HepG2 (cell line): ENCODE measurements around the gene SF3A2. TPM values are rescaled to one million over a fixed set of nuclear protein-coding genes. Genes with fewer than 3 reads are reported as not detected.

Experiments
- GABPA ChIP-seq, 2 experiments: IDR thresholded peaks; 2 replicates each; pipeline ENCODE4 v1.6.1; 2011 to 2016; ENCODE audit warnings: low read depth in 2 of 2, low read length in 1 of 2, missing biosample characterization in 1 of 2, missing genetic modification characterization in 1 of 2
- HDAC1 ChIP-seq: sonication (generic); formaldehyde crosslinking; IDR thresholded peaks from 2 replicates; pipeline ENCODE4 v1.5.1; 2020; ENCODE audit warnings: mild to moderate bottlenecking, missing genetic modification reagents
- HNF1A ChIP-seq, 2 experiments: sonication (generic) in 1 of 2; formaldehyde crosslinking in 1 of 2; IDR thresholded peaks; 2 replicates each; pipeline versions ENCODE4 v1.4.0 to v1.6.1; 2016 to 2020; ENCODE audit warnings: borderline replicate concordance in 1 of 2, low read depth in 1 of 2, mild to moderate bottlenecking in 1 of 2, missing genetic modification reagents in 1 of 2
- HNRNPL ChIP-seq: fragments of 200-400 bp; formaldehyde crosslinking; IDR thresholded peaks from 2 replicates; pipeline ENCODE4 v1.6.1; 2017; ENCODE audit warnings: mild to moderate bottlenecking, low read depth, low read length
- KLF16 ChIP-seq, 2 experiments: sonication (generic) in 1 of 2; formaldehyde crosslinking in 1 of 2; IDR thresholded peaks; 2 replicates each; pipeline versions ENCODE4 v1.6.1 to v1.8.0; 2016 to 2023; ENCODE audit warnings: missing genetic modification reagents in 2 of 2, missing compliant biosample characterization in 1 of 2
- MIER3 ChIP-seq: IDR thresholded peaks from 2 replicates; pipeline ENCODE4 v1.6.1; 2016; ENCODE audit warnings: missing compliant biosample characterization, borderline replicate concordance
- MYC ChIP-seq: sonication (generic); formaldehyde crosslinking; IDR thresholded peaks from 2 replicates; pipeline ENCODE4 v1.9.0; 2021; ENCODE audit warnings: missing genetic modification reagents, borderline replicate concordance
- MYNN ChIP-seq: sonication (generic); formaldehyde crosslinking; IDR thresholded peaks from 2 replicates; pipeline ENCODE4 v1.4.0; 2020; ENCODE audit warnings: mild to moderate bottlenecking, low read depth, missing genetic modification reagents
- NFE2 ChIP-seq: sonication (generic); formaldehyde crosslinking; IDR thresholded peaks from 2 replicates; pipeline ENCODE4 v1.4.0; 2020; ENCODE audit warnings: missing genetic modification reagents
- ONECUT2 ChIP-seq: sonication (generic); formaldehyde crosslinking; IDR thresholded peaks from 2 replicates; pipeline ENCODE4 v1.4.0; 2020; ENCODE audit warnings: missing genetic modification reagents
- REST ChIP-seq, 2 experiments: IDR thresholded peaks; 2 replicates each; pipeline ENCODE4 v1.6.1; 2011 to 2012; ENCODE audit warnings: low read length in 2 of 2, borderline replicate concordance in 1 of 2, low read depth in 1 of 2, mild to moderate bottlenecking in 1 of 2, moderate library complexity in 1 of 2
- ZBTB20 ChIP-seq: sonication (generic); formaldehyde crosslinking; IDR thresholded peaks from 2 replicates; pipeline ENCODE4 v1.8.1; 2023; ENCODE audit warnings: missing genetic modification reagents, low read depth, mild to moderate bottlenecking, borderline replicate concordance
- ZNF792 ChIP-seq: IDR thresholded peaks from 2 replicates; pipeline ENCODE4 v1.6.1; 2016
- polyA plus RNA-seq, 8 experiments: library from polyadenylated mRNA; depleted of rRNA in 3 of 8; stranded (reverse) in 7 of 8; unstranded in 1 of 8; fragments of >200 nt; fragmentation: Illumina TruSeq in 4 of 8; extraction: Trizol in 4 of 8; gene quantifications; 2 replicates each; pipeline versions ENCODE4 v1.2.1 to v1.2.3, GENCODE V29; 2011 to 2016; ENCODE audit warnings: low read depth in 4 of 8, missing spikeins in 1 of 8, mixed read lengths in 1 of 8; ENCODE audit not compliant: insufficient read depth in 1 of 8
- total RNA-seq, 5 experiments: library from RNA; depleted of rRNA; stranded (reverse); fragments of >200 nt; fragmentation: Illumina TruSeq; extraction: Trizol; gene quantifications; 2 replicates each; pipeline ENCODE4 v1.2.3, GENCODE V29; 2016; ENCODE audit warnings: low read depth in 1 of 5
- TF ChIP-seq, protein P1 (sequence below): sonication (generic); formaldehyde crosslinking; IDR thresholded peaks from 2 replicates; pipeline ENCODE4 v1.4.0; 2020; ENCODE audit warnings: missing genetic modification reagents
- TF ChIP-seq, protein P2 (sequence below): IDR thresholded peaks from 2 replicates; pipeline ENCODE4 v1.6.1; 2016; ENCODE audit warnings: low read depth, borderline replicate concordance
- TF ChIP-seq, protein P3 (sequence below): sonication (generic); formaldehyde crosslinking; IDR thresholded peaks from 2 replicates; pipeline ENCODE4 v1.8.0; 2022; ENCODE audit warnings: mild to moderate bottlenecking, missing genetic modification reagents, borderline replicate concordance

Gene SF3A2
- total and polyA plus RNA-seq, 2 of the 13 experiments (the other 11 are each of a cell fraction or from before 2014, with no cell fraction given): 8.6 to 8.8 TPM

GRCh38 chr19:2259336-2259735 lies 22.7 kb downstream of the SF3A2 start (continued):
- TF ChIP-seq MYC (no peak), MIER3 (CRISPR knock-in tag) (no peak), REST (IDR thresholded peaks at IDR 0.05; ENCODE audit: borderline replicate concordance in 1 of 2, low read depth in 1 of 2, low read length in 2 of 2) (no peak), HNF1A (IDR thresholded peaks at IDR 0.05; ENCODE audit: low read depth) (no peak), HNF1A (CRISPR knock-in tag; IDR thresholded peaks at IDR 0.05; ENCODE audit: borderline replicate concordance) (no peak), ONECUT2 (CRISPR knock-in tag) (no peak), NFE2 (CRISPR knock-in tag) (peak; percentile 7; the same call in 1 of the 2 replicates), GABPA (IDR thresholded peaks at IDR 0.05; ENCODE audit: low read depth, low read length) (no peak), GABPA (CRISPR knock-in tag; IDR thresholded peaks at IDR 0.05; ENCODE audit: low read depth) (no peak), HNRNPL (no peak), MYNN (CRISPR knock-in tag) (no peak), KLF16 (CRISPR knock-in tag; IDR thresholded peaks at IDR 0.05) (no peak), HDAC1 (CRISPR knock-in tag) (no peak), ZNF792 (CRISPR knock-in tag) (no peak), ZBTB20 (no peak)
- TF ChIP-seq, protein P1, sequence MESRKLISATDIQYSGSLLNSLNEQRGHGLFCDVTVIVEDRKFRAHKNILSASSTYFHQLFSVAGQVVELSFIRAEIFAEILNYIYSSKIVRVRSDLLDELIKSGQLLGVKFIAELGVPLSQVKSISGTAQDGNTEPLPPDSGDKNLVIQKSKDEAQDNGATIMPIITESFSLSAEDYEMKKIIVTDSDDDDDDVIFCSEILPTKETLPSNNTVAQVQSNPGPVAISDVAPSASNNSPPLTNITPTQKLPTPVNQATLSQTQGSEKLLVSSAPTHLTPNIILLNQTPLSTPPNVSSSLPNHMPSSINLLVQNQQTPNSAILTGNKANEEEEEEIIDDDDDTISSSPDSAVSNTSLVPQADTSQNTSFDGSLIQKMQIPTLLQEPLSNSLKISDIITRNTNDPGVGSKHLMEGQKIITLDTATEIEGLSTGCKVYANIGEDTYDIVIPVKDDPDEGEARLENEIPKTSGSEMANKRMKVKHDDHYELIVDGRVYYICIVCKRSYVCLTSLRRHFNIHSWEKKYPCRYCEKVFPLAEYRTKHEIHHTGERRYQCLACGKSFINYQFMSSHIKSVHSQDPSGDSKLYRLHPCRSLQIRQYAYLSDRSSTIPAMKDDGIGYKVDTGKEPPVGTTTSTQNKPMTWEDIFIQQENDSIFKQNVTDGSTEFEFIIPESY: peak; percentile 17; the same call in 1 of the 2 replicates
- TF ChIP-seq, protein P2, sequence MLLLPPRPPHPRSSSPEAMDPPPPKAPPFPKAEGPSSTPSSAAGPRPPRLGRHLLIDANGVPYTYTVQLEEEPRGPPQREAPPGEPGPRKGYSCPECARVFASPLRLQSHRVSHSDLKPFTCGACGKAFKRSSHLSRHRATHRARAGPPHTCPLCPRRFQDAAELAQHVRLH (CRISPR knock-in tag): no peak
- TF ChIP-seq, protein P3, sequence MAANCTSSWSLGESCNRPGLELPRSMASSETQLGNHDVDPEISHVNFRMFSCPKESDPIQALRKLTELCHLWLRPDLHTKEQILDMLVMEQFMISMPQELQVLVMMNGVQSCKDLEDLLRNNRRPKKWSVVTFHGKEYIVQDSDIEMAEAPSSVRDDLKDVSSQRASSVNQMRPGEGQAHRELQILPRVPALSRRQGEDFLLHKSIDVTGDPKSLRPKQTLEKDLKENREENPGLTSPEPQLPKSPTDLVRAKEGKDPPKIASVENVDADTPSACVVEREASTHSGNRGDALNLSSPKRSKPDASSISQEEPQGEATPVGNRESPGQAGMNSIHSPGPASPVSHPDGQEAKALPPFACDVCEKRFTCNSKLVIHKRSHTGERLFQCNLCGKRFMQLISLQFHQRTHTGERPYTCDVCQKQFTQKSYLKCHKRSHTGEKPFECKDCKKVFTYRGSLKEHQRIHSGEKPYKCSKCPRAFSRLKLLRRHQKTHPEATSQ: no peak
